Muscle layer of duodenum (tissue), 2 donors: ENCODE data around the gene WNT11.

Source experiments
- H3K27ac ChIP-seq: one replicate; pipeline ENCODE4 v1.7.0; 2013; ENCODE audit warnings: mild to moderate bottlenecking, low read length
- H3K27me3 ChIP-seq: one replicate; pipeline ENCODE4 v1.7.0; 2013; ENCODE audit warnings: low read depth, mild to moderate bottlenecking, control low read depth, low read length
- H3K36me3 ChIP-seq, 2 donors: one replicate each; pipeline ENCODE4 v1.7.0; 2013; ENCODE audit warnings: low read length in 2 of 2, control low read depth in 1 of 2, mild to moderate bottlenecking in 1 of 2; ENCODE audit not compliant: insufficient read depth in 2 of 2, control insufficient read depth in 1 of 2
- H3K4me1 ChIP-seq, 2 donors: one replicate each; pipeline ENCODE4 v1.7.0; 2013; ENCODE audit warnings: low read length in 2 of 2, mild to moderate bottlenecking in 2 of 2, control low read depth in 1 of 2, moderate library complexity in 1 of 2; ENCODE audit not compliant: insufficient read depth in 2 of 2, control insufficient read depth in 1 of 2
- H3K4me3 ChIP-seq, 2 donors: one replicate each; pipeline ENCODE4 v1.7.0; 2013; ENCODE audit warnings: low read length in 2 of 2, low read depth in 1 of 2, mild to moderate bottlenecking in 1 of 2
- H3K9me3 ChIP-seq, 2 donors: one replicate each; pipeline ENCODE4 v1.7.0; 2013; ENCODE audit warnings: low read length in 2 of 2, control low read depth in 1 of 2, mild to moderate bottlenecking in 1 of 2; ENCODE audit not compliant: control insufficient read depth in 1 of 2
- donor health status: healthy.

The WNT11 gene

DNA sequence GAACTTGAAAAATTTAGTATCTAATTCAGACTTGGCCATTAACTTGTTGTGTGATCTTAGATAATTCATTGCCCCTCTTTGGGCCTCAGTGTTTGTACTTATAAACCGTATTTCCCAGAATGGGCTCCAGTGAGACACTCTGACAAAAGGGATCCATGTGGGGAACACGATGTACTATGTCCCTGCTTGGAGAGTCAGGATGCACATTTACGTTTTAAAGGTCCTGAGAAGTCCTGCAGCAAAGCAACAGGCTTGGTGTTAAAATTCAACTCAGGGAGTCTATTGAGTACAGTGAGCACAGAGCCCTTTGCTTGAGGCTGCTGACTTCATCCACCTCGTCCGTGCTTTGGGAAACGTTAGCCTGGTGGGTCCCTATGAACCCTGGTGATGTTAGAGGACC, 9.0 kb downstream of the WNT11 start:
- Histone ChIP-seq H3K27me3 (no peaks in the 10 kb centered on the region), H3K27ac (no peak overlapping the region), H3K9me3 (no peaks in the 10 kb centered on the region), H3K4me3 (no peak overlapping the region), H3K36me3 (no peaks in the 10 kb centered on the region), H3K4me1 (no peaks in the 10 kb centered on the region)

DNA sequence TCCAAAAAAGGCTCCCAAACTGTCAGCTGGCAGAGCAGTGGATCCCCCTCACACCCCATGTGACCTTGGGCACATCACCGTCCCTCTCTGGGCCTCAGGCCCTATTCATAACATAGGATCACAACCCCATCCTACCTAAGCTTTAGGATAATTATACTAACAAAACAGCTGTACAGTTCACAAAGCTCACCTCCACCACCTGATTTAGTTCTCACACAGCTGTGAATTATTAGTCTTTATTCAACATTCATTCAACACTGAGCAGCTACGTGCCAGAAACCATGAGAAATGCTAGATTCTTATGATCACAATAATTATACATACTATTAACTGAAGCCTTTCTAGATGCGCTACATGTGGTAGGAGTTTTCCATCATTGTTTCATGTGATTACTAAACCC, 9.5 kb downstream of the WNT11 start:
- Histone ChIP-seq H3K36me3 (no peaks in the 10 kb centered on the region), H3K27ac (no peak overlapping the region), H3K9me3 (no peaks in the 10 kb centered on the region), H3K4me1 (no peaks in the 10 kb centered on the region), H3K27me3 (no peaks in the 10 kb centered on the region), H3K4me3 (no peak overlapping the region)

DNA sequence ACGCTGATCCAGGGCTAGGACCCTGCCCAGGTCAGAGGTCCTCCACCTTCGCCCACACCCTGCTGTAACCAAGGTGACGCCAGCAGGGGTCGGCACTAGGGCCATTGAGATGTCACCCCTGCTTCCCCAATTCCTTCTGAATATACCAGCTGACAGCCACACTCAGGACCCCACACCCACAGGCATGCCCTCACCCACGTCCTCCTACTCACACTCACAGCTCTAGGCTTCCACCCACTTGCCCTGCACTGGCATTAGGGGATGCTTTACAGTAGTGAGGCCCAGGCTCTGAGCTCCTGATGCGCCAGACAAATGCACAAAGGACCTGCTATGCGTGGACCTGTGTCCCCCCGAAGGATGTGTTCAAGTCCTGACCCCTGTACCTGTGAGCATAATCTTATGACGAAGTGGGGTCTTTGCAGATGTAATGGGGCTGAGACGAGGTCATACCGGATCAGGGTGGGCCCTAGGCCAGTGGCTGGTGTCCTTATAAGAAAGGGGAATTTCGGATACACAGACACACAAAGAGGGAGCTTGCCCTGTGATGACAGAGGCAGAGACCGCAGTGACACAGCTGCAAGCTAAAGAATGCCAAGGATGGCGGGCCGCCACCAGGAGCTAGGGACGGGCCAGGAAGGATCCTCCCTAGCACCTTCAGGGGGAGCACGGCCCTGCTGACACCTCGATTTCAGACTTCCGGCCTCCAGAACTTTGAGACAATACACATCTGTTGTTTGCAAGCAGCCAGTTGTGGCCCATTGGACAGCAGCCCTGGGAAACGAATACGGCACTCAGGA, 11.2 kb downstream of the WNT11 start:
- Histone ChIP-seq H3K27ac (no peak overlapping the region), H3K27me3 (no peaks in the 10 kb centered on the region), H3K9me3 (no peaks in the 10 kb centered on the region), H3K36me3 (no peaks in the 10 kb centered on the region), H3K4me1 (peaks cover 0 to 3% of the 10 kb centered on the region in 2 donors), H3K4me3 (no peak overlapping the region)

DNA sequence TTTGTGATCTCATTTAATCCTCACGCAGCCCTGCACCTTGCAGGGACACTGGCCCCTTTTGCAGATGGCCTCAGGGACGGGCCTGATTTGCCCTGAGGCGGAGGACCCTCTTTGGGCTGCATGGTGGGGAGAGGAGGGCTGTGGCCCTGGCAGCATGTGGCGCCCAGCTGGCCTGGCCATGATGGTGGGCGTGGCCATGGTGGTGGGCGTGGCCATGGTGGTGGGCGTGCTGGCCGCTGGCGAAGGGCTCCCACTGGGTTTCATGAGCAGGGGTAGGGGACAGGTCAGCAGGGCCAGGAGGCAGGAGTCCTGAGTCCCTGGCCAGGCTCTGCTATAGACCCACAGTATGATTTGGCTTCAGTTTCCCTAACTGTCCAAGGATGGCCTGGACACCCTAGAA, 13.1 kb downstream of the WNT11 start:
- Histone ChIP-seq H3K27ac (no peak overlapping the region), H3K9me3 (no peaks in the 10 kb centered on the region), H3K4me1 (peaks cover 0 to 3% of the 10 kb centered on the region in 2 donors), H3K36me3 (no peaks in the 10 kb centered on the region), H3K4me3 (no peak overlapping the region), H3K27me3 (no peaks in the 10 kb centered on the region)

GRCh38 chr11:76190376-76190775, 15.9 kb downstream of the WNT11 start:
- Histone ChIP-seq H3K9me3 (no peaks in the 10 kb centered on the region), H3K36me3 (no peaks in the 10 kb centered on the region), H3K4me3 (no peak overlapping the region), H3K27me3 (no peaks in the 10 kb centered on the region), H3K27ac (no peak overlapping the region), H3K4me1 (peaks cover 0 to 7% of the 10 kb centered on the region in 2 donors)

- Histone ChIP-seq H3K4me1 (peaks cover 0 to 7% of the 10 kb centered on the region in 2 donors), H3K9me3 (no peaks in the 10 kb centered on the region), H3K36me3 (no peaks in the 10 kb centered on the region), H3K27me3 (no peaks in the 10 kb centered on the region), H3K27ac (no peak overlapping the region), H3K4me3 (no peak overlapping the region)
Measured at GRCh38 chr11:76189682-76190081, 16.6 kb downstream of the WNT11 start.

DNA sequence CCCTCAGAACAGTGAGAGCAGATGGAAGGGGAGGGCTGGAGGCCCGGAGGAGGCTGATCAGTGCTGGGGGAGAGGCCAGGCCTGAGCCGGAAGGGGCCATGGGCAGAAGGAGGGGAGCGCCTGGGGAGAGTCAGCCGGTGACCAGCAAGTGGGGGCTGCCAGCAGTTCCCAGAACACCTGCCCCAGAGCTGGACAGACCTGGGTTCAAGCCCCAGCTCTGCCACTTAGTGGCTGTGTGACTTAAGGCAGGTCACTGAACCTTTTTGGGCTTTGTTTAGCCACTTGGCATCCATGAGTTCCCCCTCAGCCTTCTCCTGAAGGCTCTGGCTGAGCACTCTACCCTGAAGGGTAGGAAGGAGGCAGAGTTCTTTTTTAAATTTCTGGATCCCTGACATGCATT, 17.4 kb downstream of the WNT11 start:
- Histone ChIP-seq H3K4me3 (no peak overlapping the region), H3K9me3 (no peaks in the 10 kb centered on the region), H3K27ac (no peak overlapping the region), H3K27me3 (no peaks in the 10 kb centered on the region), H3K4me1 (peaks cover 0 to 7% of the 10 kb centered on the region in 2 donors), H3K36me3 (no peaks in the 10 kb centered on the region)

GRCh38 chr11:76186776-76187279, 19.5 kb downstream of the WNT11 start:
- H3K27me3 ChIP-seq: no peaks in the 10 kb centered on the region
- no peak overlapping the region for H3K27ac ChIP-seq
- peaks cover 0 to 7% of the 10 kb centered on the region in 2 donors for H3K4me1 ChIP-seq
- H3K9me3 ChIP-seq: no peaks in the 10 kb centered on the region
- H3K4me3 ChIP-seq: no peak overlapping the region
- no peaks in the 10 kb centered on the region for H3K36me3 ChIP-seq

DNA sequence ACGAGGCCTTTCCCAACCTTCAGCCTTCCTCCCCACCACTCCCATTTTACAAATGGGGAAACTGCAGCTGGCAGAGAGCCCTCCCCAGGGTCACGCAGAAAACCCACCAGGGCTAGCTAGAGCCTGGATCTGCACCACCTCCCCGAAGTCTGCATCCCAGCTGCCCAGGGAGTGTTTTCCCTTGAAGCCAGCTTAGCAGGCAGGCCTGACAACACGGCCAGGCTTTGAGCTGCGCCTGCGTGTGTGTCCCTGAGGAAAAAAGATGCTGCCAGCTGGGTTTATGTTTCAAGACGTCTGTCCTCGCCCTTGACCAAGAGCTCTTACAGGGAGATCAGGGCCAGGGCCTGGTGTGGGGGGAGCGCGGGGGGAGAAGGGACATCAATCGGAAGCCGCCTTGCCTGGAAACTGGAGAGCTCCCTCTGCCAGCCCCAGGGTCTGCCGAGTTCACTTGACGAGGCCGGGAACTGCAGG, 20.3 kb downstream of the WNT11 start:
- Histone ChIP-seq H3K27me3 (no peaks in the 10 kb centered on the region), H3K27ac (no peak overlapping the region), H3K4me3 (no peak overlapping the region)

DNA sequence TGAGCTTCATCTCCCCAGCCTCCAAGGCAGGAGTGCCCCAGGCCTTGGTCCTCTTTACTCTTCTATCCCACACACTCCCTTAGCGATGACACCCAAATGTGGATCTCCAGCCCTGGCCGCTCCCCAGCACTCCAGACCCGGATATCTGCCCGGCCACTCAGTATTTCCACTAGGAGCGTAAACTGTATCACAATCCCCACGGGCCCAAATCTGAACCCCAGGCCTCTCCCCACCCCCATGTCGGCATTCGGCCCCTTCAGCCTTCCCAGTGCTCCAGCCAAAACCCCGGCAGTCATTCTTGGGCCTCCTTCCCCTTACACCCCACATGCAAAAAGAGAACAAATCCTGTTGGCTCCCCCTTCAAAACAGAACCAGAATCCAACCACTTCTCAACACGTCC, 20.8 kb downstream of the WNT11 start:
- no peaks in the 10 kb centered on the region for H3K27me3 ChIP-seq
- H3K9me3 ChIP-seq: no peaks in the 10 kb centered on the region
- H3K36me3 ChIP-seq: no peaks in the 10 kb centered on the region
- H3K27ac ChIP-seq: no peak overlapping the region
- no peak overlapping the region for H3K4me3 ChIP-seq
- peaks cover 0 to 7% of the 10 kb centered on the region in 2 donors for H3K4me1 ChIP-seq

More for the DNA sequence above, 20.3 kb downstream of the WNT11 start:
- Histone ChIP-seq H3K9me3 (no peaks in the 10 kb centered on the region), H3K4me1 (peaks cover 0 to 7% of the 10 kb centered on the region in 2 donors), H3K36me3 (no peaks in the 10 kb centered on the region)

DNA sequence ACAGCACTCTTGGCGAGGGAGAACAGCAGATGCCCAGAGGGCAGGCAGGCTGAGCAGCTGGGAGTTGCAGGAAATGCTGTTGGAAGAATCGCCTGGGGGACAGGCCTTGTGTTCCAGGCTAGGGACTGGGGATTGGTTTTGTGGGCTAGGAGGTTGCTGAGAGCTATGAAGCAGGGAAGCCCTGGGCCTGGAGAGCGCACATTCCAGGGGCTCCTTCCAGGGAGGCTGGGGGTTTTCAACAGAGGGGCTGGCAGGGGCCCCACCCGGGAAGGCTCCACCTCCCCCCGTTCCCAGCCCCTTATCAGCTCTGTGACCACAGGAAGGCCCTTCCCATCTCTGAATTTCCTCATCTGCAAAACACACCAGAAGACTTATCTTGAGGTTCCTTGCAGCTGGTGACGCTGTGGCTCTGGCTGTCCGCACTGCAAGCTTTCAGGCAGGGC, 21.7 kb downstream of the WNT11 start:
- H3K4me1 ChIP-seq: peaks cover 0 to 4% of the 10 kb centered on the region in 2 donors
- H3K27me3 ChIP-seq: no peaks in the 10 kb centered on the region
- no peak overlapping the region for H3K4me3 ChIP-seq
- no peaks in the 10 kb centered on the region for H3K9me3 ChIP-seq
- H3K27ac ChIP-seq: no peak overlapping the region
- no peaks in the 10 kb centered on the region for H3K36me3 ChIP-seq
